ENCODE results near the gene CYP2C19.

DNA sequence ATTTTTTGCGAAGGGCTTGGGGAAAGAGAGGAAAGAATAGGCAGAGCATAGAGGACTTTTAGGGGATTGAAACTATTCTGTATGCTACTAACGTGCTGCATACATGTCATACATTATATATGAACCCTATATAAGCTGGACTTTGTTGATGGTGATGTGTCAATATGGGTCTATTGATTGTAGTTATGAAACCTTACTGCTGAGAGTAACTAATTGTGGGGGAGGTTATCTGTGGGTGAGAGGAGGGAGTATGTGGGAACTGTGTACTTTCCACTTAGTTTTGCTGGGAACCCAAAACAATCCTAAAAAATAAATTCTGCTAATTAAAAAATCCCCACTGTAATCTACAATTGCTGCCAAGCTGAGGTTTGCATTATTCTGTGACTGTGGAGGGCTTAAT lies 15.3 kb upstream of the CYP2C19 start:
- TF ChIP-seq, protein P1, sequence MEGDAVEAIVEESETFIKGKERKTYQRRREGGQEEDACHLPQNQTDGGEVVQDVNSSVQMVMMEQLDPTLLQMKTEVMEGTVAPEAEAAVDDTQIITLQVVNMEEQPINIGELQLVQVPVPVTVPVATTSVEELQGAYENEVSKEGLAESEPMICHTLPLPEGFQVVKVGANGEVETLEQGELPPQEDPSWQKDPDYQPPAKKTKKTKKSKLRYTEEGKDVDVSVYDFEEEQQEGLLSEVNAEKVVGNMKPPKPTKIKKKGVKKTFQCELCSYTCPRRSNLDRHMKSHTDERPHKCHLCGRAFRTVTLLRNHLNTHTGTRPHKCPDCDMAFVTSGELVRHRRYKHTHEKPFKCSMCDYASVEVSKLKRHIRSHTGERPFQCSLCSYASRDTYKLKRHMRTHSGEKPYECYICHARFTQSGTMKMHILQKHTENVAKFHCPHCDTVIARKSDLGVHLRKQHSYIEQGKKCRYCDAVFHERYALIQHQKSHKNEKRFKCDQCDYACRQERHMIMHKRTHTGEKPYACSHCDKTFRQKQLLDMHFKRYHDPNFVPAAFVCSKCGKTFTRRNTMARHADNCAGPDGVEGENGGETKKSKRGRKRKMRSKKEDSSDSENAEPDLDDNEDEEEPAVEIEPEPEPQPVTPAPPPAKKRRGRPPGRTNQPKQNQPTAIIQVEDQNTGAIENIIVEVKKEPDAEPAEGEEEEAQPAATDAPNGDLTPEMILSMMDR (optimal IDR thresholded peaks at IDR 0.05 in 1 of 3, IDR thresholded peaks at IDR 0.05 in 1 of 3, conservative IDR thresholded peaks at IDR 0.05 in 1 of 3; ENCODE audit: extremely low read depth in 1 of 3, insufficient read depth in 2 of 3, low read length in 3 of 3): no peak
- TF ChIP-seq EZH2 (IDR thresholded peaks at IDR 0.05; ENCODE audit: low read length): no peak

All from keratinocyte (primary cell).